Testis (tissue), 3 donors: ENCODE results near the gene CSRNP3. TPM values are rescaled to one million over a fixed set of nuclear protein-coding genes. Genes with fewer than 3 reads are reported as not detected.

Experiments
- DNase-seq: peaks from one replicate; pipeline ENCODE4 v3.0.0-alpha.2; 2019
- H3K27ac ChIP-seq, 2 donors: fragments of 200-600 bp; sonication (generic); one replicate each; pipeline ENCODE4 v1.5.1; 2019
- H3K27me3 ChIP-seq: fragments of 200-600 bp; sonication (generic); one replicate; pipeline ENCODE4 v1.5.1; 2019
- H3K36me3 ChIP-seq: fragments of 200-600 bp; sonication (generic); one replicate; pipeline ENCODE4 v1.5.1; 2017; ENCODE audit warnings: low read depth; ENCODE audit errors: missing control alignments
- H3K4me1 ChIP-seq: fragments of 200-600 bp; sonication (generic); one replicate; pipeline ENCODE4 v1.5.1; 2019
- H3K4me3 ChIP-seq, 2 donors: fragments of 200-600 bp; sonication (generic); one replicate each; pipeline ENCODE4 v1.5.1; 2017 to 2019
- H3K9me3 ChIP-seq: fragments of 200-600 bp; sonication (generic); one replicate; pipeline ENCODE4 v1.5.1; 2017
- CTCF ChIP-seq, 3 experiments: fragments of 450-650 bp in 2 of 3; fragments of 200-600 bp in 1 of 3; sonication (generic) in 1 of 3; IDR thresholded peaks; one replicate each; pipeline ENCODE4 v1.5.1; 2016 to 2019; ENCODE audit warnings: antibody characterized with exemption in 3 of 3, mild to moderate bottlenecking in 2 of 3, moderate library complexity in 1 of 3
- POLR2A ChIP-seq: fragments of 450-650 bp; IDR thresholded peaks from one replicate; pipeline ENCODE4 v1.6.1; 2017; ENCODE audit warnings: antibody characterized with exemption, mild to moderate bottlenecking, moderate library complexity
- WGBS, 2 donors: methylation state at CpG; one replicate each; pipeline ENCODE4 v1.1.5; 2018; 5-methylcytosine and 5-hydroxymethylcytosine counted together
- intact Hi-C: fragments of 100-400 bp; cut with DNase I; formaldehyde crosslinking; loops from one replicate; pipeline ENCODE4 v1.15.1; 2023; ENCODE audit warnings: low total_unique reads
- polyA plus RNA-seq: library from polyadenylated mRNA; stranded (reverse); fragments of 350-450 nt; fragmentation: Illumina TruSeq; extraction: RNeasy Lipid Tissue Mini Kit (QIAGEN cat#74804); gene quantifications from one replicate; pipeline ENCODE4 v1.2.3, GENCODE V29; 2014; ENCODE audit warnings: low read depth, low replicate concordance; ENCODE audit not compliant: insufficient read depth
- total RNA-seq, 2 donors: library from RNA; depleted of rRNA; stranded (reverse); fragments of >200 nt; gene quantifications; one replicate each; pipeline ENCODE4 v1.2.3, GENCODE V29; 2016

CSRNP3 gene
- total and polyA plus RNA-seq, 3 donors from 2014 or later, result 3.0 to 6.1 (median 5.3) TPM

DNA sequence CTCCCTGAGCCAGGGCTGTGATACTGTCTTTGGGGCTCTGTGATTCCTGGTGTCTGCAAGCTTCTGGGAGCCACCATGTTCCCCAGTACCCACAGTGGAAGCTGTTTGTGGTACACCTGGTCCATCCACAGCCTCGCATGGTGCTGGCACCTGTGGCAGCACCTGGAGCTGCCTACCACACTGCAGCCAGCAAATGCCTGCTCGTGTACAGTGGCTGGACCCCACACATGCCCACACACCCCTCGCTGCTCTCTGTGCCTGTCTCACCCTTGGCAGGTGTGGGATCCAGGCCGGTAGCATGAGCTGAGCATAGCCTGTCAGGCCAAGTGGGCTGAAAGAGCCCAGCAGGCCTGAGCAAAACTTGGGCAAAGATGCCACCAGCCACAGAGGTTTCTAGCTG is 41.8 kb upstream of the CSRNP3 start:
- DNase-seq, result no peak
- TF ChIP-seq POLR2A, result no peak
- TF ChIP-seq CTCF (IDR thresholded peaks at IDR 0.05), result no peak
- no peaks in the 10 kb centered on the region for H3K27me3 ChIP-seq
- H3K36me3 ChIP-seq, result no peaks in the 10 kb centered on the region
- WGBS, 2 donors, result 100% methylated on average over 3 to 4 of the region's 4 CpGs
- H3K27ac ChIP-seq, result no peak overlapping the region
- intact Hi-C loops, result no loop called here
- H3K9me3 ChIP-seq, result no peaks in the 10 kb centered on the region
- no peaks in the 10 kb centered on the region for H3K4me1 ChIP-seq
- no peak overlapping the region for H3K4me3 ChIP-seq

DNA sequence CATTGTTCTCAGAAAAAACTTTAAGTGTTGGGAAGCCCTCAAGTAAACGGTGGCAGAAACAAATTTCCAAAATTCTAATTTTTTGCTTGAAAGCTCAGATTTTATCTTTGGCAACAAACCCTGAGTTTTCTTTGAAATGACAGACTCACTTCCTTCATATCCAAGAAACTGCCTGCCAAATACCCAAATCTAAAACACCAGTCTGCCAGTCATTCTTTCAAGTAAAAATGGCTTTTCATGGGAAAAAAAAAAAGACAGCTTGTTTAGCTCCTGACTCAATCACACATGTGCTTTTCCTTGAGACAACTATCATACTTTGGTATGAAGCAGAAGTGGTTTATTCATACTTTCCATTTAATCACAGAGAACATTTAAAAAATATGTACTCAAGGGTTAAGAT is 40.6 kb upstream of the CSRNP3 start:
- Histone ChIP-seq H3K9me3 (no peaks in the 10 kb centered on the region), H3K36me3 (no peaks in the 10 kb centered on the region), H3K27ac (no peak overlapping the region), H3K4me1 (no peaks in the 10 kb centered on the region), H3K4me3 (no peak overlapping the region), H3K27me3 (no peaks in the 10 kb centered on the region)
- WGBS, 2 donors, result 49 to 50% methylated on average over 1 of the region's 1 CpG
- DNase-seq, result no peak
- intact Hi-C loops, result no loop called here
- TF ChIP-seq POLR2A, result no peak
- no peak for TF ChIP-seq CTCF (IDR thresholded peaks at IDR 0.05)

DNA sequence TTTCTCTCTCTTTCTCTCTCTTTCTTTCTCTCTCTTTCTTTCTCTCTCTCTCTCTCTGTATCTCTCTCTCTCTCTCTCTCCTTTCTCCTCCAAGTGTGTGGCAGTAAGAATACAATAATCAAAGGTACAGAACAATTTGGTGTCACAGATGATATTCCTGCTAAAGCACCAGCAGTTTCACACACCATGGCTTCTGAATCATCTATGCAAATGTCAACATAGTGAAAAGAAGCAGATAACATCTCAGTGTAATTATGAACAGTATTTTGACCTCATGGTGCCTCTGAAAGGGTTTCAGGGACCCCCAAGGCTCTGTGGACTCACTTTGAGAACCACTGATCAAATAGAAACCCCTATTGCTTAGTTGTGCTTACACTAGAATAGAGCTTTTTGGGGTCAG is 38.5 kb upstream of the CSRNP3 start:
- Histone ChIP-seq H3K9me3 (no peaks in the 10 kb centered on the region), H3K36me3 (no peaks in the 10 kb centered on the region), H3K27ac (no peak overlapping the region), H3K27me3 (no peaks in the 10 kb centered on the region), H3K4me3 (no peak overlapping the region), H3K4me1 (no peaks in the 10 kb centered on the region)
- intact Hi-C loops, result no loop called here
- TF ChIP-seq CTCF (IDR thresholded peaks at IDR 0.05), result no peak
- TF ChIP-seq POLR2A, result no peak
- no peak for DNase-seq

GRCh38 chr2:165432234-165432966 is 37.1 kb upstream of the CSRNP3 start:
- H3K27ac ChIP-seq, result no peak overlapping the region
- no peaks in the 10 kb centered on the region for H3K27me3 ChIP-seq
- intact Hi-C loops, result no loop called here
- H3K36me3 ChIP-seq, result no peaks in the 10 kb centered on the region
- no peak overlapping the region for H3K4me3 ChIP-seq
- no peak for DNase-seq
- TF ChIP-seq POLR2A (no peak), CTCF (IDR thresholded peaks at IDR 0.05) (no peak)
- H3K9me3 ChIP-seq, result no peaks in the 10 kb centered on the region
- no peaks in the 10 kb centered on the region for H3K4me1 ChIP-seq

- TF ChIP-seq POLR2A, result no peak
- TF ChIP-seq CTCF (IDR thresholded peaks at IDR 0.05), result no peak
- no peak overlapping the region for H3K27ac ChIP-seq
- H3K4me3 ChIP-seq, result no peak overlapping the region
- H3K4me1 ChIP-seq, result no peaks in the 10 kb centered on the region
- DNase-seq, result no peak
- 71 to 82% methylated on average over 1 of the region's 1 CpG for WGBS, 2 donors
- no peaks in the 10 kb centered on the region for H3K27me3 ChIP-seq
- no peaks in the 10 kb centered on the region for H3K36me3 ChIP-seq
- intact Hi-C loops, result no loop called here
- H3K9me3 ChIP-seq, result no peaks in the 10 kb centered on the region
Observed at GRCh38 chr2:165434865-165435496, 34.5 kb upstream of the CSRNP3 start.
